WTC11 (cell line): ENCODE data around the gene CACNA1D.

ENCODE experiments used
- ATF6 ChIP-seq: sonication (generic); formaldehyde crosslinking; IDR thresholded peaks from 2 replicates; pipeline ENCODE4 v1.8.1; 2023; ENCODE audit warnings: mild to moderate bottlenecking, missing genetic modification reagents
- CTCF ChIP-seq: fragments of 200-600 bp; IDR thresholded peaks from 2 replicates; pipeline ENCODE4 v1.8.0; 2022; ENCODE audit warnings: antibody characterized with exemption
- E2F1 ChIP-seq: sonication (generic); formaldehyde crosslinking; IDR thresholded peaks from 2 replicates; pipeline ENCODE4 v1.8.0; 2022; ENCODE audit warnings: mild to moderate bottlenecking, missing genetic modification reagents
- EMX1 ChIP-seq: fragments of 250-450 bp; sonication (Bioruptor Pico); IDR thresholded peaks from 2 replicates; pipeline ENCODE4 v1.8.0; 2021; ENCODE audit warnings: mild to moderate bottlenecking
- FOXJ3 ChIP-seq: sonication (generic); formaldehyde crosslinking; IDR thresholded peaks from 2 replicates; pipeline ENCODE4 v1.9.0; 2021; ENCODE audit warnings: missing genetic modification reagents, mild to moderate bottlenecking, borderline replicate concordance
- JUN ChIP-seq: sonication (generic); formaldehyde crosslinking; IDR thresholded peaks from 2 replicates; pipeline ENCODE4 v1.8.0; 2023; ENCODE audit warnings: mild to moderate bottlenecking, missing genetic modification reagents
- MYBL2 ChIP-seq: sonication (generic); formaldehyde crosslinking; IDR thresholded peaks from 2 replicates; pipeline ENCODE4 v1.8.1; 2023; ENCODE audit warnings: mild to moderate bottlenecking, moderate library complexity, missing genetic modification reagents

GRCh38 chr3:53606793-53607192 is 112.4 kb downstream of the CACNA1D start:
- no peak for TF ChIP-seq CTCF
- no peak for TF ChIP-seq FOXJ3 (CRISPR knock-in tag)
- no peak for TF ChIP-seq ATF6 (CRISPR knock-in tag)
- no peak for TF ChIP-seq JUN (CRISPR knock-in tag)
- TF ChIP-seq EMX1 (CRISPR knock-in tag), result no peak
- no peak for TF ChIP-seq MYBL2
- TF ChIP-seq E2F1 (CRISPR knock-in tag), result no peak
